ENCODE measurements around the gene SLC17A7. TPM values are rescaled to one million over a fixed set of nuclear protein-coding genes. Genes with fewer than 3 reads are reported as not detected.
"Not testable (repeated sequence)": the region's sequence is repeated elsewhere in the genome, so short reads cannot be mapped to it uniquely, and the experiment has no call there.

SLC17A7 gene
- total RNA-seq, 1 donor from 2014 or later, result not detected

DNA sequence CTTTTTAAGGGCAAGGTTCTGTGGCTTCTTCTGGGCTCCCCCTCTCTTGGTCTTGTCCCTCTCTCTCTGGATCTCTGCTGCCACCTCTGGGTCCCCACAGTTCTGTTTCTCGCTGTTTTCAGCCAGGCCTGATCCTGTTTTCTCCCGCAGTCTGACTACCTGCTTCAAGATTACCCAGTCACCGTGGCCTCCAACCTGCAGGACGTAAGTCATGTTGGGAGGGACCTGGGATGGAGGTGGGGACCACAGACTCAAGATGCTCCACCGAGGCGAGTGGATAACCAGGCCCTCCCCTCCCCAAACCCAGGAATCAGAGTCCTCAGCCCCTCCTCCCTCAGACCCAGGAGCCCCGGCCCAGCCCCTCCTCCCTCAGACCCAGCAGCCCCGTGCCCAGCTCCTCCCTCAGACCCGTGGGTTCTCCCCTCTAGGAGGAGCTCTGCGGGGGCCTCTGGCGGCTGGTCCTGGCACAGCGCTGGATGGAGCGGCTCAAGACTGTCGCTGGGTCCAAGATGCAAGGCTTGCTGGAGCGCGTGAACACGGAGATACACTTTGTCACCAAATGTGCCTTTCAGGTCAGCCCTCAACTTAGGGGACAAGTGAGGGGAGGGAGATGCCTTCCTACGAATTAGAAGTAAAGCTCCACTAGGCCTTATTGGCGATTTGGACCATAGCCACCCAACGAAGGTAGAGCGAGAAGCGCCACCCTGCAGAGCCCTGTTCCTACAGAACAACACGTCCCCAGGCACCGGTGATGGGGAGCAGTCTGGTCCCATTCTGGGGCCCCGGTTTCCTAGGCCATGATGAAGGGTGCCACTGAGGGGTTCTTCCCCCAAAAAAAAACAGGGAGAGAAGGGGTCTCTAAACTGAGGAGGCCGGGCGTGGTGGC, 34.9 kb upstream of the SLC17A7 start:
- TF ChIP-seq, protein P1, sequence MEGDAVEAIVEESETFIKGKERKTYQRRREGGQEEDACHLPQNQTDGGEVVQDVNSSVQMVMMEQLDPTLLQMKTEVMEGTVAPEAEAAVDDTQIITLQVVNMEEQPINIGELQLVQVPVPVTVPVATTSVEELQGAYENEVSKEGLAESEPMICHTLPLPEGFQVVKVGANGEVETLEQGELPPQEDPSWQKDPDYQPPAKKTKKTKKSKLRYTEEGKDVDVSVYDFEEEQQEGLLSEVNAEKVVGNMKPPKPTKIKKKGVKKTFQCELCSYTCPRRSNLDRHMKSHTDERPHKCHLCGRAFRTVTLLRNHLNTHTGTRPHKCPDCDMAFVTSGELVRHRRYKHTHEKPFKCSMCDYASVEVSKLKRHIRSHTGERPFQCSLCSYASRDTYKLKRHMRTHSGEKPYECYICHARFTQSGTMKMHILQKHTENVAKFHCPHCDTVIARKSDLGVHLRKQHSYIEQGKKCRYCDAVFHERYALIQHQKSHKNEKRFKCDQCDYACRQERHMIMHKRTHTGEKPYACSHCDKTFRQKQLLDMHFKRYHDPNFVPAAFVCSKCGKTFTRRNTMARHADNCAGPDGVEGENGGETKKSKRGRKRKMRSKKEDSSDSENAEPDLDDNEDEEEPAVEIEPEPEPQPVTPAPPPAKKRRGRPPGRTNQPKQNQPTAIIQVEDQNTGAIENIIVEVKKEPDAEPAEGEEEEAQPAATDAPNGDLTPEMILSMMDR (IDR thresholded peaks at IDR 0.05; ENCODE audit: insufficient read depth, low read length, severe bottlenecking), result peak; percentile 60
- FAIRE-seq (no peak), DNase-seq (ENCODE audit: low read depth) (no peak)
- Histone ChIP-seq H3K27me3 (ENCODE audit: control insufficient read depth, insufficient read depth, low read length) (peaks cover 2% of the 10 kb centered on the region), H3K4me3 (ENCODE audit: low read depth, low read length) (no peak overlapping the region), H3K36me3 (ENCODE audit: control insufficient read depth, insufficient read depth, low read length) (no peaks in the 10 kb centered on the region)

GRCh38 chr19:49475191-49475917, 34.0 kb upstream of the SLC17A7 start:
- FAIRE-seq (no peak), DNase-seq (ENCODE audit: low read depth) (no peak)
- Histone ChIP-seq H3K36me3 (ENCODE audit: control insufficient read depth, insufficient read depth, low read length) (no peaks in the 10 kb centered on the region), H3K4me3 (ENCODE audit: low read depth, low read length) (no peak overlapping the region), H3K27me3 (ENCODE audit: control insufficient read depth, insufficient read depth, low read length) (peaks cover 2% of the 10 kb centered on the region)
- TF ChIP-seq, protein P1 (IDR thresholded peaks at IDR 0.05; ENCODE audit: insufficient read depth, low read length, severe bottlenecking), result no peak

DNA sequence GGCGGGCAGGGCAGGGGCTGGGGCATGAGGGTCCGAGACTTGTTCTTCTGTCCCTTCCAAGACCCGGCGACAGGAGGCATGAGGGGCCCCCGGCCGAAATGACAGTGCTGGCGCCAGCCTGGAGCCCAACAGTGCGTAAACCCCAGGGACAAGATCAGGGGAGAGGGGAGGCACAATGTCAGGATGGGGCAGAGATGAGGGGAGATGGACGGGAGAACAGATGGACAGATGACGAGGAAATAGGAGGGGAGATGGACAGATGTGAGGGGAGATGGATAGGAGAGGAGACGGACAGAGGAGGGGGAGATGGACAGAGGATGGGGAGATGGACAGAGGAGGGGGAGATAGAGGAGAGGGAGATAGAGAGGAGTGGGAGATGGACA, 33.2 kb upstream of the SLC17A7 start:
- no peak for FAIRE-seq
- no peaks in the 10 kb centered on the region for H3K36me3 ChIP-seq (ENCODE audit: control insufficient read depth, insufficient read depth, low read length)
- H3K27me3 ChIP-seq (ENCODE audit: control insufficient read depth, insufficient read depth, low read length), result peaks cover 2% of the 10 kb centered on the region
- TF ChIP-seq, protein P1 (IDR thresholded peaks at IDR 0.05; ENCODE audit: insufficient read depth, low read length, severe bottlenecking), result no peak
- H3K4me3 ChIP-seq (ENCODE audit: low read depth, low read length), result peak overlapping the region; percentile 54
- DNase-seq (ENCODE audit: low read depth), result no peak

- Histone ChIP-seq H3K36me3 (ENCODE audit: control insufficient read depth, insufficient read depth, low read length) (no peaks in the 10 kb centered on the region), H3K4me3 (ENCODE audit: low read depth, low read length) (peak within 1 kb of the TSS; percentile 54), H3K27me3 (ENCODE audit: control insufficient read depth, insufficient read depth, low read length) (peaks cover 2% of the 10 kb centered on the region)
- FAIRE-seq, result no peak
- TF ChIP-seq, protein P1 (IDR thresholded peaks at IDR 0.05; ENCODE audit: insufficient read depth, low read length, severe bottlenecking), result peak; percentile 100
- no peak for DNase-seq (ENCODE audit: low read depth)
These were observed 32.7 kb upstream of the SLC17A7 start, which contains the start of gene FLT3LG for GRCh38 chr19:49473868-49474541. Gene FLT3LG (plus strand): TSS chr19:49474215. CDS start chr19:49474640, 425 bp downstream.

DNA sequence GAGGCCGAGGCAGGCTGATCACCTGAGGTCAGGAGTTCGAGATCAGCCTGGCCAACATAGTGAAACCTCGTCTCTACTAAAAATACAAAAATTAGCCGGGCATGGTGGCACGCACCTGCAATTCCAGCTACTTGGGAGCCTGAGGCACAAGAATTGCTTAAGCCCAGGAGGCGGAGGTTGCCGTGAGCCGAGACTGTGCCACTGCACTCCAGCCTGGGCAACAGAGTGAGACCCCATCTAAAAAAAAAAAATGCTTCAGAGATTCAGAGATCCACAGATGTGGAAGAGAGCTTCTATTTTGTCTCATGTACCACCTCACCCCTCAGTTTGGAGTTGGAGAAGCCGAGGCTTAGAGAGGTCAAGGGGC, 32.2 kb upstream of the SLC17A7 start:
- peak overlapping the region; percentile 54 for H3K4me3 ChIP-seq (ENCODE audit: low read depth, low read length)
- DNase-seq (ENCODE audit: low read depth); FAIRE-seq: not testable (repeated sequence)

DNA sequence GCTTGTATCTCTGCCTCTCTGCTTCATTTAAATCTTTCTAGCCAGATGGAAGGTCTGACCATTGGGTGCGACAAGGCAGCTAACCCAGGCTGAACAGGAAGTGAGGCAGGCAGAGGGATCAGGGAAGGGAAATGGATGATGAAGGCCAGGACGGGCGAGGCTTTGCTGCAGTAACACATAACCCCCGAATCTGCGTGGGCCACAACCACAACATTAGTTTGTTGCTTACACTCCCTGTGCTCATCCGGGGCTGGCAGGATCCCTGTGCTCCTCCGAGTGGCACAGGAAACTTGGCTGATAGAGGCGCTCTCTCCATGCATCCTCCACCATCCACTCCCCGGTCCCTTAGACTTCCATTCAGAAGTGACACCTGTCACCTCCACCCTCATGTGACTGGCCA, 31.6 kb upstream of the SLC17A7 start:
- TF ChIP-seq, protein P1 (IDR thresholded peaks at IDR 0.05; ENCODE audit: insufficient read depth, low read length, severe bottlenecking), result no peak
- Histone ChIP-seq H3K36me3 (ENCODE audit: control insufficient read depth, insufficient read depth, low read length) (no peaks in the 10 kb centered on the region), H3K27me3 (ENCODE audit: control insufficient read depth, insufficient read depth, low read length) (peaks cover 2% of the 10 kb centered on the region), H3K4me3 (ENCODE audit: low read depth, low read length) (no peak overlapping the region)
- FAIRE-seq (no peak), DNase-seq (ENCODE audit: low read depth) (no peak)

More for the DNA sequence above, 32.2 kb upstream of the SLC17A7 start:
- H3K27me3 ChIP-seq (ENCODE audit: control insufficient read depth, insufficient read depth, low read length); H3K36me3 ChIP-seq (ENCODE audit: control insufficient read depth, insufficient read depth, low read length): not testable (repeated sequence)
